Posterior vena cava (tissue), 2 donors: ENCODE measurements around the gene ASIC5. TPM values are rescaled to one million over a fixed set of nuclear protein-coding genes. Genes with fewer than 3 reads are reported as not detected.
"Not testable (repeated sequence)": the region's sequence is repeated elsewhere in the genome, so short reads cannot be mapped to it uniquely, and the experiment has no call there.

Experiments used
- DNase-seq: peaks from one replicate; pipeline ENCODE4 v3.0.0-alpha.2; 2020; ENCODE audit warnings: low spot score
- intact Hi-C, 2 donors: fragments of 100-400 bp; cut with DNase I; formaldehyde crosslinking; loops; one replicate each; pipeline versions ENCODE4 v1.14.1 to v1.14.2; 2022 to 2023
- long read RNA-seq, 2 donors: library from polyadenylated mRNA; unstranded; transcript quantifications; one replicate each; pipeline ENCODE4 v2.0.0, GENCODE V29; 2020 to 2021
- total RNA-seq, 2 donors: library from RNA; stranded (reverse); fragmentation: NEBNext Ultra II Directional; extraction: Animal tissue kit (Norgen Biotek cat#: 25700); gene quantifications; one replicate each; pipeline ENCODE4 v1.2.1, GENCODE V29; 2021
- donor health status: DM: yes; HTN: yes; CAD: no.
- donor health status: DM: yes; HTN: yes; CAD: no.

ASIC5 gene, protein sequence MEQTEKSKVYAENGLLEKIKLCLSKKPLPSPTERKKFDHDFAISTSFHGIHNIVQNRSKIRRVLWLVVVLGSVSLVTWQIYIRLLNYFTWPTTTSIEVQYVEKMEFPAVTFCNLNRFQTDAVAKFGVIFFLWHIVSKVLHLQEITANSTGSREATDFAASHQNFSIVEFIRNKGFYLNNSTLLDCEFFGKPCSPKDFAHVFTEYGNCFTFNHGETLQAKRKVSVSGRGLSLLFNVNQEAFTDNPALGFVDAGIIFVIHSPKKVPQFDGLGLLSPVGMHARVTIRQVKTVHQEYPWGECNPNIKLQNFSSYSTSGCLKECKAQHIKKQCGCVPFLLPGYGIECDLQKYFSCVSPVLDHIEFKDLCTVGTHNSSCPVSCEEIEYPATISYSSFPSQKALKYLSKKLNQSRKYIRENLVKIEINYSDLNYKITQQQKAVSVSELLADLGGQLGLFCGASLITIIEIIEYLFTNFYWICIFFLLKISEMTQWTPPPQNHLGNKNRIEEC
- total RNA-seq: not detected
- long read RNA-seq, donor 1: 0 reads
- long read RNA-seq, donor 2: 0 reads

GRCh38 chr4:155866177-155866576 is at the start of gene ASIC5:
ASIC5 (minus strand) TSS chr4:155866277; CDS start chr4:155866226, 51 bp downstream.
- intact Hi-C loops: no loop called here
- DNase-seq: no peak

DNA sequence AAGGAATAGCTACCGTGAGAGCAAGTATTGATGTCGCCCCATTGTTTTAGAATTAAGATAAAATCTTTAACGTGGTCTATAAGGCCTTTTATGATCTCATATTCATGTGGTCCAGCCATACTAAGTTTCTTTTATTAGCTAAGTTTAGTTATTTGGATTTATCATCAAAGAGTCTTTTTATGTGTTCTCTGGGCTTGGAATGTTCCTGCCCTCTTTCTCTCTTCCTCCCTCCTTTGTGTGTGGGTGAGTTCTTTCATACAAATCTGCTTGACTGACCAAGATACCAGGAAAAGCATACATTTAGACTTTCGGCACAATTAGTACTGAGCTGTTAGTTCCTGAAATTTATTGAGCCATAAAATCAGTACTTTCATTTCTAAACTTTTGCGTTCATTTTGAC is 48.7 kb upstream of the ASIC5 start:
- no peak for DNase-seq
- intact Hi-C loops: no loop called here

DNA sequence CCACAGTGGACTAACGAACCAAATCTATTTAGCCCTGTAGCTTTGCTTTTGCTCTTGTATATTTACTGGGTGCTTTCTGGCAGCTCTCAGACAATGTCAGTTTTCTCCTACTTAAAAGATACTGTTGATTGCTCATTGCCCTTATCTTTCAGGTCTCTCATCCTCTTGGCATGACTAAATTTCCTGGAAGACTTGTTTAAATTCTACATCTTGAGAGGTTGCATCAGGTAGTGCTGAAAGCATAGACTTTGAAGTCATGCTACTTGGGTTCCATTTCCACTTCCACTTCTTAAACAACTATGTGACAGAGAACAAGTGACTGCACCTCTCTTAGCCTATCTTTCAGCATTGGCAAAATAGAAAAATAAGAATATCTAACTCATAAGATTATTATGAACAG is 45.8 kb upstream of the ASIC5 start:
- DNase-seq: no peak
- intact Hi-C loops: no loop called here

GRCh38 chr4:155909615-155910226 is 43.6 kb upstream of the ASIC5 start:
- intact Hi-C loops: no loop called here

GRCh38 chr4:155908187-155909139 is 42.4 kb upstream of the ASIC5 start:
- intact Hi-C loops: no loop called here
- no peak for DNase-seq

More at GRCh38 chr4:155909615-155910226, 43.6 kb upstream of the ASIC5 start:
- no peak for DNase-seq

DNA sequence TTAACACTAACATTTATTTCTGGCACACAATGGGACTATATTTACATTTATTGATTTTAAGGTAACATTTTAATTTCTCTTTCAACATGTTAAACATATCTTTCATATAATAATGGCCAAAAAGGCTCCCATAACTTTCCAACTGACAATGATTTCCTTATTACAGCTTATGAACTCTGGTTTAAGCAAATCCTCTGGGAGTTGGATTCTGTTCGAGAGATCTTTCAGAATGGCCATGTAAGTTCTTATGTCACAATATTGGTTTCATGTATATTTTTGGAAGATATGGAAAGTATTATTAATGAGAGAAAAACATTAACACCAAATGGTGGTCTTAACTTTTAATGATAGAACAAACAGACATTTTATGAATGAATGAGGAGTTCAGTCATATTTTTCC is 41.5 kb upstream of the ASIC5 start:
- intact Hi-C loops: no loop called here

DNA sequence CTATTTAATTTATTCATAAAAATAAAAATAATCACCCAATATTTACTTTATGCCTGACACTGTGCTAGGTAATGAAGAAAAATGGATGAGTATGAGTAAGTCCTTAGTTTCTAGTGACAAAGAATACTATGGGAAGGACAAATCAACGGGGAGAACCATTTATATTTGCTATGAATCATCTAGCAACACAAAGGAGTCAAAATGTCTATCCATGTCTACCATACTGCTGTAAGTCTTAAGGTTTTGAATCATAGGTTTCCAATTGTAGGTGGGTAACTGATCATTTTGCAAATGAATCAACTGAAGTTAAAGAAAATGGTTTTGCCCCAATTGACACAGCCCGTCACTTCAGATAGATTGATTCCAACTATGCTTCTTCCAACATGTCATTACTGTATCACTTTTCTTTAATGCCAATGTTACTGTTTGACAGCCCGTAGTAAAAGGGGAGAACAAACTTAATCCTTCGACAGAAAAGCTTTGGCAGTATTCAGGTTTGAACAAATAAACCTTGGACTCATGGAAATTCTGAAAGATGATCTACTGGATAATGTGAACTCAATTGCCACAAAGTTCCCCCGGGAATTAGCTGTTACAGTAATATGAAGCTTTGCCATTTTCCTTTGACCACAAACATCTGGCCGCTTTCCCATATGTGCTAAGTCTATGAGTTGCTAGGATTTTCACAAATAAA is 40.6 kb upstream of the ASIC5 start:
- DNase-seq: no peak
- intact Hi-C loops: no loop called here

More for the DNA sequence above, 41.5 kb upstream of the ASIC5 start:
- no peak for DNase-seq

DNA sequence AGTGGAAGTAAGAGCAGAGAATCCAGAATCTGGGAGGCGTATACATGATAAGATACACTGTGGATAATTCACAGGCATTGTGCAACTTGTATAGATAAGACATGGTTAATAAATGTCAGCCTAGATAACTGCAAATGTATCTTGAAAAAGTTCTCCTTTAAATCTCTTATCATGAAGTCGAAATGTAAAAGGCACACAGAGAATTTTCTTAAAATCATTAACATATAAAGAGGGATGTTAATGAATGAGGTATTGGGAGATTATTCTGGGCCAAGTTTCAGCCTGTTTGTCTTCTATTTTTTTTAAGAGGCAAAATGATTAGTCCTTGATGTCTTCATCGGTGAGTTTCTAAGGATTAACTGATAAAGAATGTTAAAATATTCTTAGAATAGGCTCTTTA is 38.3 kb upstream of the ASIC5 start:
- intact Hi-C loops: no loop called here
- DNase-seq: no peak

GRCh38 chr4:155903453-155903852 is 37.4 kb upstream of the ASIC5 start, which contains the start of gene TDO2:
TDO2 (plus strand) TSS chr4:155903696; CDS start chr4:155903759, 63 bp downstream.
- intact Hi-C loops: no loop called here

DNA sequence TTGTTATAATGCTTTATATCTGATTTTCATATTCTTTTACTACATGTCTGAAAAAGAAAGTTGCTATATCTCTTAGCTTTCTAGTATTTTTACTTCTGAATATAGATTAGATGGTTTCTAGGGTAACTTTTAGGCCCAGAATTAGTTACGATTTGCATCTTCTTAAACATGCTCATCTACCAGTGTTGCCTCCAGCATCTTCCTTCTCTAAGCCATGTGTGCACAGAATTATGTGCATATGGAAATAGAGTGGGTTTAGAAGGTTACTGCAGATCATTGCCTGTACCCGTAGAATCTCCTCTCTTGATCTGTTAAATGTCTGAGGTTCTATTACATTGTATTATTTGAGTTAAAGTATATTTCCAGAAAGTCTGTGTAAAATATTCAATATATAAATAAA is 34.9 kb upstream of the ASIC5 start:
- intact Hi-C loops: no loop called here
- no peak for DNase-seq

More at GRCh38 chr4:155903453-155903852, 37.4 kb upstream of the ASIC5 start, which contains the start of gene TDO2:
- DNase-seq: no peak

- intact Hi-C loops: no loop called here
- DNase-seq: no peak
These were observed 34.3 kb upstream of the ASIC5 start for GRCh38 chr4:155900381-155900780.

GRCh38 chr4:155899891-155900290 is 33.8 kb upstream of the ASIC5 start:
- intact Hi-C loops: no loop called here

DNA sequence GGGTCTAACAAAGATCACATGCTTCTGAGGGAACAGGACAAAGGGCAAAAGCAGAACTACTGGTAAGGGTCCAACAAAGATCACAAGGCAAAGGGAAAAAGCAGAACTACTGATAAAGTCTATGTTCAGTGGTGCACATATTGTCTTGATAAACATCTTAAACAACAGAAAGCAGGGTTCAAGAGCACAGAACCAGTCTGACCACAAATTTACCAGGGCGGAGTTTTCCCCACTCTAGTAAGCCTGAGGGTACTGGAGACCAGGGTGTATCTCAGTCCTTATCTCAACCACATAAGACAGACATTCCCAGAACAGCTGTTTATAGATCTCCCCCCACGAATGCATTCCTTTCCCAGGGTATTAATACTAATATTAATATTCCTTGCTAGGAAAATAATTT is 32.3 kb upstream of the ASIC5 start:
- DNase-seq, intact Hi-C loops: not testable (repeated sequence)

More at GRCh38 chr4:155899891-155900290, 33.8 kb upstream of the ASIC5 start:
- DNase-seq: no peak

DNA sequence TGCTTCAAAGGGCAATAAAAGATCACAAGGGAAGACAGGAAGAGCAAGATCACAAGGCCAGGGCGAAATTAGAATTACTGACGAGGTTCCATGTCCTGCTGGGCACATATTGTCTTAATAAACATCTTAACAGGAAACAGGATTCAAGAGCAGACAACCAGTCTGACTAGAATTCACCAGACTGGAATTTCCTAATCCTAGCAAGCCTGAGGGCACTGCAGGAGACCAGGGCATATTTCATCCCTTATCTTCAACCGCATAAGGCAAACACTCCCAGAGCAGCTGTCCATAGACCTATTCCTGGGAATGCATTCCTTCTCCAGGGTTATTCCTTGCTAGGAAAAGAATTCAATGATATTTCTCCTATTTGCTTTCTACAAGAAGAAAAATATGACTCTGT is 25.0 kb upstream of the ASIC5 start:
- no peak for DNase-seq
- intact Hi-C loops: no loop called here

- DNase-seq: no peak
- intact Hi-C loops: no loop called here
These were observed 23.9 kb upstream of the ASIC5 start for GRCh38 chr4:155889946-155890345.

GRCh38 chr4:155889031-155889793 is 23.1 kb upstream of the ASIC5 start:
- no peak for DNase-seq
- intact Hi-C loops: no loop called here

DNA sequence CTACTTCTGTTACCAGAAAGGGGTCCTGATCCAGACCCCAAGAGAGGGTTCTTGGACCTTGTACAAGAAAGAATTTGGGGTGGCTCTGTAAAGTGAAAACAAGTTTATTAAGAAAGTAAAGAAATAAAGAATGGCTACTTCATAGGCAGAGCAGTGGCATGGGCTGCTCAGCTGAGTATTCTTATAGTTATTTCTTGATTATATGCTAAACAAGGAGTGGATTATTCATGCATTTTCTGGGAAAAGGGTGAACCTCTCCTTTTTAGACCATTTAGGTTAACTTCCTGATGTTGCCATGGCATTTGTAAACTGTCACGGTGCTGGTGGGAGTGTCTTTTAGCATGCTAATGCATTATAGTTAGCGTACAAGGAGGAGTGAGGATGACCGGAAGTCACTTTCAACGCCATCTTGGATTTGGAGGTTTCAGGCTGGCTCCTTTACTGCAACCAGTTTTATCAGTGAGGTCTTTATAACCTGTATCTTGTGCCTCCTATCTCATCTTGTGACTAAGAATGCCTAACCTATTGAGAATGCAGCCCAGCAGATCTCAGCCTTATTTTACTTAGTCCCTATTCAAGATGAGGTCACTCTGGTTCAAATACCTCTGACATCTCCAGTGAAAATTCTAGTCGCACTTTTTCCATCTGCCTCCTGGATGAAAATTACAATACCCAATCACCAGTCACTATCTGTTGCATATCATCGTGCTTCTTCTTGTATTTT is 21.9 kb upstream of the ASIC5 start:
- intact Hi-C loops: no loop called here
- DNase-seq: no peak
